HCT116 (cell line): ENCODE results near the gene TP63. TPM values are rescaled to one million over a fixed set of nuclear protein-coding genes. Genes with fewer than 3 reads are reported as not detected.

ENCODE experiments used
- ATAC-seq: fragments of 200-7000 bp; cut with Tn5 transposase; 2 replicates; pipeline ENCODE4 v1.9.1; 2020; ENCODE audit warnings: mild to moderate bottlenecking, moderate library complexity
- BruUV-seq: library from RNA; stranded (reverse); fragments of 400-500 nt; replicated peaks from 2 replicates; lab custom pipeline; 2021; lab: Mats Ljungman, UMichigan
- CTCF ChIA-PET: fragments of 300-600 bp; sonication (Branson Sonifier 250); formaldehyde crosslinking; loops from one replicate; lab custom pipeline; 2021; ENCODE audit warnings: antibody characterized with exemption; lab: Charles Lee
- POLR2A ChIA-PET: fragments of 300-600, 350-600 bp; sonication (Branson Sonifier 250); formaldehyde crosslinking; loops from one replicate; lab custom pipeline; 2021; ENCODE audit warnings: antibody characterized with exemption; lab: Charles Lee
- RAD21 ChIA-PET, 2 experiments: fragments of 300-600 bp; sonication (Branson Sonifier 250); formaldehyde crosslinking; loops; one replicate each; lab custom pipeline; 2023; ENCODE audit warnings: low total read pairs in 2 of 2; ENCODE audit not compliant: uncharacterized antibody in 2 of 2, unreplicated experiment in 2 of 2, low non-redundant PET in 1 of 2; lab: Charles Lee
- DNase-seq: peaks from one replicate; pipeline ENCODE4 v3.0.0-alpha.2; 2010; ENCODE audit warnings: low read depth, low spot score
- H2AFZ ChIP-seq: fragments of 200-600 bp; shearing (Covaris generic), sonication (generic); 2 replicates; pipeline ENCODE4 v1.6.1; 2017; ENCODE audit warnings: low read depth, mixed run types, mixed read lengths, antibody characterized with exemption, low read length; ENCODE audit not compliant: poor library complexity, severe bottlenecking
- H3K27ac ChIP-seq: 2 replicates; pipeline ENCODE4 v1.5.1; 2012; ENCODE audit warnings: low read depth, low read length
- H3K27me3 ChIP-seq: fragments of 200-600 bp; sonication (generic); 2 replicates; pipeline ENCODE4 v1.6.1; 2016; ENCODE audit warnings: mixed run types, low read length, mixed read lengths; ENCODE audit not compliant: insufficient read depth
- H3K36me3 ChIP-seq, 2 experiments: fragments of 200-500 bp in 1 of 2; fragments of 200-600 bp in 1 of 2; sonication (Bioruptor generic) in 1 of 2; sonication (generic) in 1 of 2; 2 replicates each; pipeline versions ENCODE4 v1.5.1 to v1.6.1; 2014 to 2016; ENCODE audit warnings: low read length in 2 of 2, inconsistent platforms in 1 of 2, mixed read lengths in 1 of 2, mixed run types in 1 of 2; ENCODE audit not compliant: insufficient read depth in 2 of 2, control insufficient read depth in 1 of 2
- H3K4me1 ChIP-seq, 2 experiments: fragments of 200-600 bp in 1 of 2; sonication (generic) in 1 of 2; 2 replicates each; pipeline versions ENCODE4 v1.5.1 to v1.6.1; 2012 to 2017; ENCODE audit warnings: low read length in 2 of 2, inconsistent platforms in 1 of 2, mild to moderate bottlenecking in 1 of 2, mixed read lengths in 1 of 2, mixed run types in 1 of 2, moderate library complexity in 1 of 2; ENCODE audit not compliant: insufficient read depth in 2 of 2, control insufficient read depth in 1 of 2
- H3K4me2 ChIP-seq: fragments of 200-600 bp; sonication (generic); 2 replicates; pipeline ENCODE4 v1.6.1; 2017; ENCODE audit warnings: mixed run types, low read length, mixed read lengths
- H3K4me3 ChIP-seq, 2 experiments: fragments of 200-600 bp in 1 of 2; sonication (generic) in 1 of 2; replicated peaks in 1 of 2; 2 replicates each; pipeline ENCODE4 v1.5.1; 2011 to 2016; ENCODE audit warnings: low read length in 2 of 2, control low read depth in 1 of 2, low read depth in 1 of 2, mild to moderate bottlenecking in 1 of 2, mixed read lengths in 1 of 2, mixed run types in 1 of 2
- H3K79me2 ChIP-seq: fragments of 200-600 bp; sonication (generic); 2 replicates; pipeline ENCODE4 v1.6.1; 2017; ENCODE audit warnings: mild to moderate bottlenecking, mixed run types, low read length, moderate library complexity, mixed read lengths; ENCODE audit not compliant: insufficient read depth
- H3K9ac ChIP-seq: fragments of 200-600 bp; sonication (generic); 2 replicates; pipeline ENCODE4 v1.6.1; 2016; ENCODE audit warnings: low read length, mixed read lengths
- H3K9me2 ChIP-seq: fragments of 200-600 bp; sonication (generic), shearing (Covaris generic); 2 replicates; pipeline ENCODE4 v1.6.1; 2017; ENCODE audit warnings: mixed run types, mild to moderate bottlenecking, moderate library complexity; ENCODE audit not compliant: insufficient read depth
- H3K9me3 ChIP-seq, 2 experiments: fragments of 200-500 bp in 1 of 2; fragments of 200-600 bp in 1 of 2; sonication (Bioruptor generic) in 1 of 2; sonication (generic) in 1 of 2; 2 replicates each; pipeline ENCODE4 v1.6.1; 2014 to 2017; ENCODE audit warnings: low read length in 2 of 2, mixed read lengths in 2 of 2, inconsistent platforms in 1 of 2, low read depth in 1 of 2, mild to moderate bottlenecking in 1 of 2, mixed run types in 1 of 2, moderate library complexity in 1 of 2; ENCODE audit not compliant: control insufficient read depth in 1 of 2, insufficient read depth in 1 of 2
- H4K20me1 ChIP-seq: fragments of 200-600 bp; sonication (generic), shearing (Covaris generic); 2 replicates; pipeline ENCODE4 v1.6.1; 2017; ENCODE audit warnings: mixed run types, mild to moderate bottlenecking, moderate library complexity; ENCODE audit not compliant: insufficient read depth
- CEBPB ChIP-seq: IDR thresholded peaks from 2 replicates; pipeline ENCODE4 v1.6.1; 2012; ENCODE audit warnings: low read depth
- ELF1 ChIP-seq: IDR thresholded peaks from 2 replicates; pipeline ENCODE4 v1.6.1; 2012; ENCODE audit warnings: low read depth, borderline replicate concordance
- EZH2 ChIP-seq: fragments of 200-600 bp; sonication (generic); IDR thresholded peaks from 2 replicates; pipeline ENCODE4 v1.6.1; 2017; ENCODE audit warnings: antibody characterized with exemption, mixed run types
- JUND ChIP-seq: IDR thresholded peaks from 2 replicates; pipeline ENCODE4 v1.6.1; 2012
- POLR2A ChIP-seq: IDR thresholded peaks from 2 replicates; pipeline ENCODE4 v1.7.0; 2011; ENCODE audit warnings: borderline replicate concordance; ENCODE audit not compliant: insufficient read depth, insufficient read length; ENCODE audit errors: extremely low read depth
- RAD21 ChIP-seq: IDR thresholded peaks from 2 replicates; pipeline ENCODE4 v1.6.1; 2012; ENCODE audit warnings: low read depth, mild to moderate bottlenecking
- REST ChIP-seq: IDR thresholded peaks from 2 replicates; pipeline ENCODE4 v1.6.1; 2012; ENCODE audit warnings: low read depth
- SIN3A ChIP-seq: IDR thresholded peaks from 2 replicates; pipeline ENCODE4 v1.6.1; 2012; ENCODE audit warnings: low read depth
- SP1 ChIP-seq: IDR thresholded peaks from 2 replicates; pipeline ENCODE4 v1.6.1; 2012; ENCODE audit warnings: low read depth
- SRF ChIP-seq: IDR thresholded peaks from 2 replicates; pipeline ENCODE4 v1.6.1; 2012; ENCODE audit warnings: low read depth
- TCF7L2 ChIP-seq: IDR thresholded peaks from 2 replicates; pipeline ENCODE4 v1.7.0; 2011; ENCODE audit warnings: borderline replicate concordance, inconsistent platforms; ENCODE audit not compliant: insufficient read depth, insufficient read length; ENCODE audit errors: extremely low read depth
- YY1 ChIP-seq: IDR thresholded peaks from 2 replicates; pipeline ENCODE4 v1.6.1; 2011; ENCODE audit warnings: low read length, low read depth, moderate library complexity, mild to moderate bottlenecking; ENCODE audit not compliant: insufficient replicate concordance; ENCODE audit errors: extremely low read depth
- ZFX ChIP-seq: fragments of 450-650 bp; IDR thresholded peaks from 2 replicates; pipeline ENCODE4 v1.6.1; 2017
- ZNF274 ChIP-seq: fragments of 200-500 bp; sonication (Bioruptor generic); IDR thresholded peaks from 2 replicates; pipeline ENCODE4 v1.6.1; 2014; ENCODE audit warnings: mild to moderate bottlenecking, low read depth, low read length, inconsistent platforms
- intact Hi-C: fragments of 100-400 bp; cut with micrococcal nuclease; formaldehyde crosslinking; loops from 2 replicates; pipeline ENCODE4 v1.10.0; 2022
- total RNA-seq: library from RNA; stranded (reverse); gene quantifications from one replicate; pipeline ENCODE4 v1.2.1, GENCODE V29; 2021; ENCODE audit not compliant: unreplicated experiment

Gene TP63
- total RNA-seq, 1 experiment from 2014 or later, result not detected

DNA sequence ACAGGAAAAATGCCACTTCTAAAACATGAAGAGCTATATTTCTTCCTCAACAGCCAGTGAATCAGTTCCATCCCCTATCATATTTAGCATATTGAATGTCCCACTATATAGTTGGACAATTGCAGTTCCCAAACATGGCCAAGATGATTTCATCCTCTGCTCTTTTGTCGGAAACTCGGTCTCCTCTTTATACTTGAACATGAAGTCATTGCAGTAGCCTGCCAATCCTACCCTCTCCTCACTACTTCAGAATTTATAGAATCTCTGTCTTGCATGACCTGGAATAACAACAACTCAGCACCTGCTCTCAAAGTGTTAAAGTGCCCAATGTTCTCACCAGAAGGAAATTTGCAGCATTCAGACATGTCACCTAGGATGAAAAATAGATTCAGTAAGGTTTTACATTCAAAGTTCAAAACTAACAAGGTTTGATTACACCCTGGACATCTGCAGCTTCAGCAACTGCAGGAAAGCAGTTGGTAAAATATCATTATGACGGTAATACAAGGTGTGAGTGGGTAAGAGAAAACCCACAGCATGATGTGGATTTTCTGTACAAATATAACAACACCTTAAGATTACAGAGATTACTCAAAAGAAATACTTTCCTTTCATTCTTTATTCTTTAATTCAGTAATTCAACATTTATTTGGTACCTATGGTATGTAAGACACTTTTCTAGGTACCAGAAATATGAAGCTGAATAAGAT is 52.5 kb downstream of the TP63 start:
- Histone ChIP-seq H3K4me1 (peaks cover 0 to 7% of the 10 kb centered on the region in 2 experiments; a peak in 1 of 4 replicates), H3K4me2 (no peak overlapping the region), H2AFZ (no peak overlapping the region), H3K27ac (no peak overlapping the region), H3K9me2 (no peaks in the 10 kb centered on the region), H4K20me1 (no peaks in the 10 kb centered on the region), H3K79me2 (no peaks in the 10 kb centered on the region), H3K36me3 (no peaks in the 10 kb centered on the region), H3K9me3 (no peaks in the 10 kb centered on the region), H3K27me3 (no peaks in the 10 kb centered on the region), H3K9ac (no peak overlapping the region), H3K4me3 (no peak overlapping the region)
- ATAC-seq, result no peak
- CTCF ChIA-PET, result no interaction called here
- no peak for DNase-seq
- RAD21 ChIA-PET, result no interaction called here
- intact Hi-C loops, result no loop called here
- no TSS peak for BruUV-seq
- TF ChIP-seq POLR2A (no peak), ZFX (no peak), CEBPB (no peak), REST (no peak)
- POLR2A ChIA-PET, result no interaction called here

- no TSS peak for BruUV-seq
- RAD21 ChIA-PET, result no interaction called here
- Histone ChIP-seq H3K9ac (no peak overlapping the region), H3K79me2 (no peaks in the 10 kb centered on the region), H3K27ac (no peak overlapping the region), H3K4me2 (no peak overlapping the region), H3K27me3 (no peaks in the 10 kb centered on the region), H3K9me3 (no peaks in the 10 kb centered on the region), H3K4me1 (peaks cover 0 to 7% of the 10 kb centered on the region in 2 experiments; a peak in 1 of 4 replicates), H4K20me1 (no peaks in the 10 kb centered on the region), H3K36me3 (no peaks in the 10 kb centered on the region), H2AFZ (no peak overlapping the region), H3K4me3 (no peak overlapping the region), H3K9me2 (no peaks in the 10 kb centered on the region)
- intact Hi-C loops, result no loop called here
- ATAC-seq (no peak), DNase-seq (no peak)
- POLR2A ChIA-PET, result no interaction called here
- CTCF ChIA-PET, result no interaction called here
- TF ChIP-seq SP1 (no peak), YY1 (no peak), RAD21 (no peak), EZH2 (no peak), SRF (no peak), CEBPB (no peak), SIN3A (no peak), JUND (no peak), ZNF274 (no peak), ZFX (no peak), TCF7L2 (no peak), REST (no peak), ELF1 (no peak)
These were observed 53.1 kb downstream of the TP63 start for GRCh38 chr3:189684317-189684716.
